Upper lobe of right lung (tissue), 1 donor: Measurements from ENCODE around the gene HOXD8. TPM values are rescaled to one million over a fixed set of nuclear protein-coding genes. Genes with fewer than 3 reads are reported as not detected.

Experiments
- ATAC-seq: fragments of 200-7000 bp; cut with Tn5 transposase; one replicate; pipeline ENCODE4 v1.9.1; 2020; ENCODE audit warnings: mild to moderate bottlenecking, moderate library complexity
- DNase-seq: peaks from one replicate; pipeline ENCODE4 v3.0.0-alpha.2; 2020
- H3K27ac ChIP-seq: fragments of 200-600 bp; one replicate; pipeline ENCODE4 v1.8.0; 2022
- H3K27me3 ChIP-seq: fragments of 200-600 bp; one replicate; pipeline ENCODE4 v1.8.0; 2022; ENCODE audit warnings: mild to moderate bottlenecking
- H3K36me3 ChIP-seq: fragments of 200-600 bp; one replicate; pipeline ENCODE4 v1.8.0; 2022
- H3K4me1 ChIP-seq: fragments of 200-600 bp; one replicate; pipeline ENCODE4 v1.8.0; 2022
- H3K4me3 ChIP-seq: fragments of 200-600 bp; one replicate; pipeline ENCODE4 v1.8.0; 2022; ENCODE audit warnings: mild to moderate bottlenecking
- H3K9me3 ChIP-seq: fragments of 200-600 bp; one replicate; pipeline ENCODE4 v1.8.0; 2022
- CTCF ChIP-seq: fragments of 200-600 bp; IDR thresholded peaks from one replicate; pipeline ENCODE4 v1.8.0; 2022; ENCODE audit warnings: antibody characterized with exemption
- intact Hi-C: fragments of 100-400 bp; cut with DNase I; formaldehyde crosslinking; loops from one replicate; pipeline ENCODE4 v1.11.0; 2022
- total RNA-seq: library from RNA; stranded (reverse); fragmentation: NEBNext Ultra II Directional; extraction: Animal tissue kit (Norgen Biotek cat#: 25700); gene quantifications from one replicate; pipeline ENCODE4 v1.2.1, GENCODE V29; 2021
- donor health status: DM: no; HTN: yes; CAD: no; lungs with severe emphysema.

HOXD8 gene
- total RNA-seq, 1 donor from 2014 or later, result 2.6 TPM

GRCh38 chr2:176096986-176097819, 32.3 kb upstream of the HOXD8 start:
- H3K4me1 ChIP-seq, result peaks cover 23% of the 10 kb centered on the region
- peak; percentile 86 for TF ChIP-seq CTCF
- peak; percentile 80 for DNase-seq
- H3K4me3 ChIP-seq, result peak overlapping the region; percentile 45
- intact Hi-C loops, result no loop called here
- H3K27ac ChIP-seq, result no peak overlapping the region
- peak; percentile 90 for ATAC-seq
- no peaks in the 10 kb centered on the region for H3K9me3 ChIP-seq
- no peaks in the 10 kb centered on the region for H3K36me3 ChIP-seq
- peaks cover 99% of the 10 kb centered on the region for H3K27me3 ChIP-seq

- Histone ChIP-seq H3K27ac (no peak overlapping the region), H3K4me3 (no peak overlapping the region), H3K27me3 (peaks cover 99% of the 10 kb centered on the region), H3K36me3 (no peaks in the 10 kb centered on the region), H3K4me1 (peaks cover 20% of the 10 kb centered on the region), H3K9me3 (no peaks in the 10 kb centered on the region)
- no peak for TF ChIP-seq CTCF
- intact Hi-C loops, result no loop called here
- no peak for ATAC-seq
- no peak for DNase-seq
Observed at GRCh38 chr2:176097820-176098365, 31.6 kb upstream of the HOXD8 start.

GRCh38 chr2:176098366-176099158, 30.9 kb upstream of the HOXD8 start:
- no peak for TF ChIP-seq CTCF
- Histone ChIP-seq H3K27me3 (peaks cover 99% of the 10 kb centered on the region), H3K9me3 (no peaks in the 10 kb centered on the region), H3K27ac (no peak overlapping the region), H3K4me3 (no peak overlapping the region), H3K36me3 (no peaks in the 10 kb centered on the region), H3K4me1 (peaks cover 14% of the 10 kb centered on the region)
- intact Hi-C loops, result no loop called here
- ATAC-seq (no peak), DNase-seq (peak; percentile 62)

GRCh38 chr2:176099159-176099727, 30.3 kb upstream of the HOXD8 start:
- ATAC-seq (no peak), DNase-seq (no peak)
- Histone ChIP-seq H3K27me3 (peaks cover 99% of the 10 kb centered on the region), H3K4me1 (peaks cover 14% of the 10 kb centered on the region), H3K27ac (no peak overlapping the region), H3K4me3 (no peak overlapping the region), H3K9me3 (no peaks in the 10 kb centered on the region), H3K36me3 (no peaks in the 10 kb centered on the region)
- no peak for TF ChIP-seq CTCF
- intact Hi-C loops, result no loop called here

GRCh38 chr2:176099728-176100546, 29.6 kb upstream of the HOXD8 start, which contains the start of gene HOXD12:
HOXD12 (plus strand) TSS chr2:176099795; CDS start chr2:176099802, 7 bp downstream.
- Histone ChIP-seq H3K36me3 (no peaks in the 10 kb centered on the region), H3K4me1 (peaks cover 14% of the 10 kb centered on the region), H3K27me3 (peaks cover 99% of the 10 kb centered on the region), H3K9me3 (no peaks in the 10 kb centered on the region), H3K4me3 (no peak within 1 kb of the TSS), H3K27ac (no peak within 1 kb of the TSS)
- TF ChIP-seq CTCF, result no peak
- DNase-seq (no peak), ATAC-seq (no peak)
- intact Hi-C loops, result no loop called here
